Peyer's patch (tissue), 4 donors: ENCODE data around the gene ATL3.

ENCODE experiments used
- CTCF ChIP-seq, 6 experiments: fragments of 450-650 bp in 4 of 6; fragments of 200-600 bp in 2 of 6; sonication (generic) in 1 of 6; IDR thresholded peaks; one replicate each; pipeline ENCODE4 v1.5.1; 2017 to 2019; ENCODE audit warnings: antibody characterized with exemption in 6 of 6, mild to moderate bottlenecking in 3 of 6, moderate library complexity in 1 of 6
- POLR2A ChIP-seq, 2 donors: fragments of 450-650 bp; IDR thresholded peaks; one replicate each; pipeline ENCODE4 v1.5.1; 2017; ENCODE audit warnings: antibody characterized with exemption in 2 of 2, mild to moderate bottlenecking in 2 of 2, moderate library complexity in 2 of 2

GRCh38 chr11:63709336-63709884 is 38.2 kb upstream of the ATL3 start:
- no peak for TF ChIP-seq POLR2A (IDR thresholded peaks at IDR 0.05)
- no peak for TF ChIP-seq CTCF (IDR thresholded peaks at IDR 0.05)
